ENCODE data around the gene NCKAP5.

GRCh38 chr2:133407341-133407740 is 160.9 kb downstream of the NCKAP5 start:
- TF ChIP-seq CTCF (IDR thresholded peaks at IDR 0.05; ENCODE audit: insufficient read depth, low read depth, low read length) (no peak), EZH2 (IDR thresholded peaks at IDR 0.05; ENCODE audit: insufficient read depth, low read length) (no peak)
